Choroid plexus epithelial cell (primary cell): ENCODE results near the gene C2CD5.

Source experiments
- DNase-seq: peaks from one replicate; pipeline ENCODE4 v3.0.0-alpha.2; 2010; ENCODE audit warnings: low read depth
- H3K4me3 ChIP-seq: 2 replicates; pipeline ENCODE4 v1.5.1; 2011; ENCODE audit warnings: low read depth, mild to moderate bottlenecking, control low read depth, low read length, moderate library complexity
- CTCF ChIP-seq: conservative IDR thresholded peaks from 2 replicates; pipeline ENCODE4 v1.5.1; 2011; ENCODE audit warnings: low read depth, mild to moderate bottlenecking, control low read depth, inconsistent platforms, low read length, moderate library complexity

The C2CD5 gene

DNA sequence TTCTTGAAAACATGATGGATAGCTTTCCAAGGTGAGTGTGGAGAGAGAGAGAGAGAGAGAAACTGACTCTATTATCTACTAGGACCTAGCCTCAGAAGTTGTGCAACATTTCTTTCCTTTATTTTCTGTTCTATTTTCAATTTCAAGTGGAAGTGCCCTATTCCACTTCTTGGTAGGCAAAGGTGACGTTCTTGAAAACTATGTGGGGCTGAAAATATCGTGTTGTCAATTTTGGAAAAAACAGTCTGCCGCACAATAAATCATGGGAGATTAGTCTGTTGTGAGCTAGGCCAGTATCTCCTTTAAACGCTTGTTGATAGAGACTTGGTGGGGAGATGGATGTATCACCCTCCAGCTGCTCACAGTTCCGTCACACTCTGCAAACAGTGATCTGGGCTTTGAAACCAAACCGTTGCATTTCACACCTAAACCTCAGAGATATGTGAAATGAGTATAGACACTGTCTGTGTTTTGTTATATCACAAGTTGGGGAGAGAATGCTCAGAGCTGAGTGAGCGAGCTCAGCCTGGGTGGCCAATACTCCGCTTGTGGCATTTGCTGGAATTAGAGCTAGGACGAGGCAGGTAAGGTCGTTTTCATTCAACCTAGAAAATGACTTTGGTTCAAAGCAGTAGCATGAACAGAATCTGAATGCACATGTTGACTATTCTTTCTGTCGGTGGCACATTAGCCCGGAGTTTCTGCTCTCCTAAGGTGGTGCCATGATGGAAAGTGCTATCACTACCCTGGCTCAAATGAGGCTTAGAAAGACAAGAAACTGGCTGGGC, 134.8 kb downstream of the C2CD5 start:
- no peak for DNase-seq
- TF ChIP-seq CTCF, result no peak
- H3K4me3 ChIP-seq, result no peak overlapping the region

- no peak overlapping the region for H3K4me3 ChIP-seq
- DNase-seq, result no peak
- no peak for TF ChIP-seq CTCF
These were observed 135.5 kb downstream of the C2CD5 start for GRCh38 chr12:22408610-22409376.

GRCh38 chr12:22407397-22407796, 136.9 kb downstream of the C2CD5 start:
- no peak overlapping the region for H3K4me3 ChIP-seq
- no peak for DNase-seq

GRCh38 chr12:22406627-22407026, 137.7 kb downstream of the C2CD5 start:
- no peak for DNase-seq
- H3K4me3 ChIP-seq, result no peak overlapping the region
- TF ChIP-seq CTCF, result no peak

More at GRCh38 chr12:22407397-22407796, 136.9 kb downstream of the C2CD5 start:
- no peak for TF ChIP-seq CTCF

- TF ChIP-seq CTCF, result no peak
- no peak for DNase-seq
- no peak overlapping the region for H3K4me3 ChIP-seq
These were observed 144.7 kb downstream of the C2CD5 start for GRCh38 chr12:22399464-22400180.
